ENCODE data around the gene MCC.
A peak's percentile ranks its signal among the peaks of the same experiment; 100 is the strongest.
"Not testable (repeated sequence)": the region's sequence is repeated elsewhere in the genome, so short reads cannot be mapped to it uniquely, and the experiment has no call there.

Gene MCC

DNA sequence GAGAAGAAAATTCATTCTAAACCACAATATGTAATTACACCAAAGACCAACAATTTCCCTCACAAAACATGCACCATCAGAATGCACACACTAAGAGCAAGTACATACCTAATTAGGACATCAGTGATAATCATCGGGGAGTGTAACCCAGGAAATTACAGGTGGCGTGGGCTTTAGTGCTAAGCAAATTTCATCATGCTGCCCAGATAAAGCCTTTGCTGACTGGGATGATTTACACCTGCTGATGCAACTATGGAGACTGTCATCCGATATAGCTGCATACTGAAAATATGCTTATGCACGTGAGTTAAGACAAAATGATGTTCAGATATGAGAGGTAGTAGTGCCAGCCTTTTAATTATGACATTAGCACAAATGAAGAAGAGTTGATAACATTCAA lies 388.4 kb downstream of the MCC start:
- DNase-seq, result no peak

GRCh38 chr5:113098378-113098777 lies 389.9 kb downstream of the MCC start:
- DNase-seq, result no peak

GRCh38 chr5:113095831-113096230 lies 392.4 kb downstream of the MCC start:
- no peak for DNase-seq

GRCh38 chr5:113093558-113093957 lies 394.7 kb downstream of the MCC start:
- DNase-seq, result no peak

- DNase-seq, result no peak
Observed at GRCh38 chr5:113092683-113093082, 395.6 kb downstream of the MCC start.

- DNase-seq, result no peak
Observed at GRCh38 chr5:113091622-113092021, 396.6 kb downstream of the MCC start.

DNA sequence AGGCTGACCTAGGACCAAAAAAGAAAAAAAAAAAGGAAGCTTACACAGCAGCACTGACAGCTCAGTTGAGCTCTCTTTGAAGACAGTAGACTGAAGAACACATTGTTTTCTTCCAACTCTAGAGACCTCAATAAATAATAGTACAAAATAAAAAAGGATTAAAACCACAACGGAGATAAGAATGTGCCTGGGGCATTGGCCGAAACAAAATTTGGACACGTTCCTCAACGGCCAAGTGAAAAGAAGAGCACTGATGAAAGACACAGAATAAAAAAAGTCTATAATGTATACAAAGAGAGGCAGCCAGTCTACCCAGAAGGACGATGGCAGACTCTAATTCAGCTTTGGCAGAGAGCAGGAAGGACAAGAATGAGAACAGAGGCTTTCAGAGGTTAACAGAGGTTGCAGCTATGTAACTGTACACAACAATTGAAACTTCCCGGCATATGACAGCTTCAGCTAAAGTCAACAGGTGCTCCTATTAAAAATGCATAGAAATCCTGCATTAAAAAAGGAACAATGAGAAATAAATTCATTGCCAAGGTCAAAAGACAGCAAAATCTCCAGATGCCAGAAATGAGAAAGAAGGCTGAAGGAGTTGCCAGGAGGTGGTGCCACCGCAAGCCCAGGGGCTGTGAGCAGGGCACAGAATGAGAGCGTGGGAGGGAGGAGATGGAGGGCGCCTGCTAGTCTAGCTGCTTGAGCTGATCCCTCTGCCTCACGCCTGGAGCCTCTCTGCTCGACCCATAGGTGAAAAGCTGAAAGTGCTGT lies 397.7 kb downstream of the MCC start:
- DNase-seq, result no peak

- DNase-seq, result no peak
Observed at GRCh38 chr5:113089653-113090335, 398.5 kb downstream of the MCC start.

GRCh38 chr5:113087976-113088514 lies 400.2 kb downstream of the MCC start:
- DNase-seq, result no peak

DNA sequence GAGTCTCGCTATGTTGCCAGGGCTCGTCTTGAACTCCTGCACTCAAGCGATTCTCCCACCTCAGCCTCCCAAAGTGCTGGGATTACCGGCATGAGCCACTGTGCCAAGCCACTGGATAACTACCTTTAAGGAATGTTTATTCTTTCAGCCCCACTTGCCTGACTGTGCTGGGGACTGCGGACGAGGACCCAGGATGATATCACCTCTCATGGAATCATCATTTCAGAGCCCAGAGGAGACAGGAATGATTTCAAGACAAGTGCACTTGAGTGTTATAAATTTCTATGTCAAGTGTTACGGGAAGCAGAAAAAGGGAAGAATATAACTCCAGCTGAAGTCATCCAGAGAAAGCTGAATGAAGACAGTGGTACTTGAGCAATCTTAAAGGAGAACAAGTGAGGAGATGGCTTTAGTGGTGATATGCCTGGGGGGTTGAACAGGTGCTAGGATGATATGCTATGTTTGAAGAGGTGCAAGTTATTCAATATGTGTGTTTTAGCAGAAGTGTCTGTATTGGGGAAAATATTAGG lies 402.3 kb downstream of the MCC start:
- no peak for DNase-seq

DNA sequence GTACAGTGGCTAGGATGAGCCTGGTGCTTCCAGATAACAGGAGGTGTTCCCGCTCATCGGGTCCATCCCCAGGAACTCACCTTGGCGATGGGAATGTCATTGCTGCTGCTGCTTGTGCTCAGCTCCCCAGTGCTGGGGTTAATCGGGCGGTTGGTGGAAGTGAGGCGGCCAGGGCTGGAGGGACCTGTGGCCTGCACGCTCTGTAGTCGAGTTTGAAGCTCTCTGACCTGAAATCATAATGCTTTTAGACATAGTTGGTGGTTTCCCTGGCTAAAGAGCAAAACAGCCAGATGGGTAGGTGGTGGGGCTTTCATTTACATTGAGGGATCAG lies 403.2 kb downstream of the MCC start:
- DNase-seq, result no peak

GRCh38 chr5:113084402-113085083 lies 403.7 kb downstream of the MCC start:
- peak; percentile 61 for DNase-seq

- no peak for DNase-seq
Observed at GRCh38 chr5:113083481-113083880, 404.8 kb downstream of the MCC start.

- no peak for DNase-seq
Observed at GRCh38 chr5:113082547-113082905, 405.7 kb downstream of the MCC start.

GRCh38 chr5:113081881-113082546 lies 406.2 kb downstream of the MCC start:
- DNase-seq, result no peak

DNA sequence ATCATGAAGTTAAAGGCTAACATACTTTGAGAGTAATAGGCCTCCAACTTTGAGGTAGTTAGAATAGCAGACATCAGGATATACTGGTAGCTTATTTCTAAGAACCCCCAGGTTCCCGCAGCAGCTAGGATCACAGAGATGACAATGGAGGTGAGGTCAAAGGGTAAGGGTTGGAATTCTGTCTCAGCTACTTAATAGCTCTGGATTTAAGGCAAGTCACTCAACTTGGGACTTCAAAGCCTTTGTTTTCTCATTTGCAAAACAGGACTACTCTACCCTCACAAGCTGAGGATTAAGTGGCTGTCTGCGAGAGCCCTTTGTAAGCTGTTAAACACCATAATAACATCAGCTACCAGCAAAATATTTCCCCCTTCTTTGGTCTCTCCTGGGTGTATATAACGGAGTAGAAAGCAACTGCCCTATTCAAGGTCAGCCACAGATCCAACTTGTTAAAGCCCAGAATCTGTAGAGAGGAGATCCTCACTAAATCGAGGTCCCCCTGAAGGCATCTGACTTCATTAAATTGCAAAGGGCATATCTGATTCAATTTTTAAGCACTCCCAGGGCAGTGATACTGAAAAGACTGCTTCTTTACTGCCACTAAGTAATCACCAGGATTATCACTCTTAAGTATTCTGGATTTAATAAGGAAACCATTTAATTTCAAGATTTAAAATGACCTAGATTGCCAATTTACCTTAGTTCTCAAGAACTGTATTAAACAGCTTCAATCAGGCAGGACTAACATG lies 407.0 kb downstream of the MCC start:
- DNase-seq, result no peak

DNA sequence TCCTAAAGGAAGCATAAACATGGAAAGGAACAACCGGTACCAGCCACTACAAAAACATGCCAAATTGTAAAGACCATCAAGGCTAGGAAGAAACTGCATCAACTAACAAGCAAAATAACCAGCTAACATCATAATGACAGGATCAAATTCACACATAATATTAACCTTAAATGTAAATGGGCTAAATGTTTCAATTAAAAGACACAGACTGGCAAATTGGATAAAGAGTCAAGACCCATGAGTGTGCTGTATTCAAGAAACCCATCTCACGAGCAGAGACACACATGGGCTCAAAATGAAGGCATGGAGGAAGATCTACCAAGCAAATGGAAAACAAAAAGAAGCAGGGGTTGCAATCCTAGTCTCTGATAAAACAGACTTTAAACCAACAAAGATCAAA lies 411.6 kb downstream of the MCC start:
- not testable (repeated sequence) for DNase-seq

- no peak for DNase-seq
Observed at GRCh38 chr5:113075019-113075418, 413.2 kb downstream of the MCC start.

- DNase-seq, result not testable (repeated sequence)
Observed at GRCh38 chr5:113073629-113074034, 414.6 kb downstream of the MCC start.

DNA sequence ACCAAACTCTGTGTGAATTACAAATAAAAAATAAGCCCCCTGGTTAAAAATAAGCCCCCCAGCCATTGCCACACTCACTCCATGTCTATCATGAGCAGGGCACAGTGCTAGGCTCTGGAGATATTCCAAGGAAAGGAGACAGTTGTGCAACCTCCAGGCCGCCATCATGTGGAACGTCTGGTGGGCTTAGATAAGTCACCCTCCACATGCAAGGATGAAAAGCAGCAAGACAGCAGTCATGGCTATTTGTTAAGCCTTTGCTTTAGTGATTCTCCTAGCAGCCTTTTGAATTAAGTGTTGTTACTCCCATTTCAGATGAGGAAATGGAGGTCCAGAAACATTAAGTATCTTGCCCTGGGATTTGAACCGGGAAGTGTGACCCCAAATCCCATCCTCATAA lies 416.9 kb downstream of the MCC start:
- no peak for DNase-seq

DNA sequence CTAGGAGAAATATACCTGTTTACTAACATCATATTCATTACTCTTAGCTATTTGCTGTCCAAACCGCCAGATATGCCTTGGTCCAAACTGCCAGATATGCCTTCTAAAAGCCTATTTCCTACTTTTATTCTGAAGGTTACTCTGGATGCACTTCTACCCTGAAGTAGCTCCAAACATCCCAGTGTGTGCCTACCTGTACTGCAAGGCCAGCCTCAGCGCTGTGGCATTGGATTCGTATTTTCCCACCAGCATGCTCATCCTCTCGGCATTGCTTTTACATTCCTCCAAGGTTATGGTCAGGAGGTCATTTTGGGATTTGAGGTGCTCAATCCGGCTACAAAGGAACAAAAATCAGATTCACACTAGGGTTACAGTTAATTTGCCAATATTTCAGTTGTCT lies 417.4 kb downstream of the MCC start:
- no peak for DNase-seq

DNA sequence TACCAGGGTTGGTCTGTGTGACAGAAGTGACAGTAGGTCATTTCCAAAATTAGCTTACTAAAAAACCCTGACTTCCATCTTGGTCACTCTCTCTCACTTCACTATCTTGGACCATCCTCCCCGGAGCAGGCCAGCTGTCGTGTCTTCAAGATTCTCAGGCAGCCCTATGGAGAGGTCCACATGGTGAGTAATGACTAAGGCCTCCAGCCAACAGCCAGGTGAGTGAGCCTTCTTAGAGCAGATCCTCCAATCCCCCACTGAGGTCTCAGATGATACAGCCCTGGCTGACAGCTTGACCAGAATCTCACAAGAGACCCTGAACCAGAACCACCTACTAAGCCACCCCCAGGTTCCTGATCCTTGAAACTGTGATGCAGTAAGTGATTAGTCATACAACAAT lies 419.7 kb downstream of the MCC start:
- no peak for DNase-seq

All from retina (tissue), 1 donor.